Right atrium auricular region (tissue), 2 donors: ENCODE measurements around the gene PRKCE. TPM values are rescaled to one million over a fixed set of nuclear protein-coding genes. Genes with fewer than 3 reads are reported as not detected.

ENCODE experiments used
- DNase-seq: peaks from one replicate; pipeline ENCODE4 v3.0.0-alpha.2; 2019; ENCODE audit warnings: low spot score
- H3K27ac ChIP-seq, 2 donors: fragments of 200-600 bp; sonication (generic); 1 replicate in 1 of 2; 2 replicates in 1 of 2; pipeline ENCODE4 v1.5.1; 2016 to 2019
- H3K27me3 ChIP-seq, 2 donors: fragments of 200-600 bp; sonication (generic); one replicate each; pipeline versions ENCODE4 v1.5.1 to v1.6.0; 2017 to 2019
- H3K36me3 ChIP-seq: fragments of 200-600 bp; sonication (generic); one replicate; pipeline ENCODE4 v1.5.1; 2016
- H3K4me1 ChIP-seq, 2 donors: fragments of 200-600 bp; sonication (generic); one replicate each; pipeline versions ENCODE4 v1.5.1 to v1.6.0; 2017 to 2019
- H3K4me3 ChIP-seq, 2 donors: fragments of 200-600 bp; sonication (generic); 1 replicate in 1 of 2; 2 replicates in 1 of 2; pipeline ENCODE4 v1.5.1; 2017 to 2019; ENCODE audit warnings: mild to moderate bottlenecking in 1 of 2, moderate library complexity in 1 of 2
- H3K9me3 ChIP-seq, 2 donors: fragments of 200-600 bp; sonication (generic); one replicate each; pipeline ENCODE4 v1.5.1; 2019
- total RNA-seq, 2 donors: library from RNA; depleted of rRNA; stranded (reverse); fragments of >200 nt; gene quantifications; one replicate each; pipeline ENCODE4 v1.1.0, GENCODE V29; 2016
- TF ChIP-seq, protein P1 (sequence below), 2 donors: fragments of 200-600 bp; sonication (generic); IDR thresholded peaks; one replicate each; pipeline ENCODE4 v1.5.1; 2019; ENCODE audit warnings: antibody characterized with exemption in 2 of 2

The PRKCE gene
- total RNA-seq, 2 donors from 2014 or later: 7.2 to 11.8 TPM

DNA sequence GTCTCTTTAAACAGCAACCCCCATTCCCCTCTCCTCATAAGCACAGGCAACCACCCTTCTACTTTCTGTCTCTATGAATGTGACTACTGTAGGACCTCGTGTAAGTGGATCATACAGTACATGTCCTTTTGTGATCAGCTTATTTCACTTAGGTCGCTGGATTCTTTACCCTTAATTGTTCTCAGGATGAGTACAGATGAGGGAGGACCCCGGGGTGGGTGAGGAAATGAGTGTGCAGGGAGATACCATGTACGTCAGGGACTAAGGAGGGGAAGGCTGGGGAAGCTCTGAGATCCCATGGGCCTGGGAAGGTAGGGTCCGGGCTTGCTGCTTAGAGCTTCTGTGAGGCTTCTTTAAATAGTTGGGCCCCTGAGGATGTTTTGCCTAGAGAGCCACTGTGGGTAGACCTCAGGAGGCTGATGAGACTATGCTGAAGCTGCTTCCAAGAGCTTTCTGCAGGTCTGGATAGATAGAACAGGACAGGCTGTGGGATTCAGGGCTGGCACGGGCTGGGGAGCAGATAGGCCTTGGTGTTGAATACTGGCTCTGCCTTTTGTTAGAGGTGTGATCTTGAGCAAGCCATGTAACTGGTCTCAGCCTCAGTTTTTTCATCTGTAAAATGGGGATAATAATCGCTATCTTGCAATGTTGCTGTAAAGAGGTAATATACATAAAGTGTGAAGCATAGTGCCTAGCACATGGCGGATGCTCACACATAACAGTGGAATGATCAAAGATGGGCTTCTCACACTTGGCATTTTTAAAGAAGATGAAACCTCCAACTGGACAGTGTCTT is 155.3 kb downstream of the PRKCE start:
- TF ChIP-seq, protein P1, sequence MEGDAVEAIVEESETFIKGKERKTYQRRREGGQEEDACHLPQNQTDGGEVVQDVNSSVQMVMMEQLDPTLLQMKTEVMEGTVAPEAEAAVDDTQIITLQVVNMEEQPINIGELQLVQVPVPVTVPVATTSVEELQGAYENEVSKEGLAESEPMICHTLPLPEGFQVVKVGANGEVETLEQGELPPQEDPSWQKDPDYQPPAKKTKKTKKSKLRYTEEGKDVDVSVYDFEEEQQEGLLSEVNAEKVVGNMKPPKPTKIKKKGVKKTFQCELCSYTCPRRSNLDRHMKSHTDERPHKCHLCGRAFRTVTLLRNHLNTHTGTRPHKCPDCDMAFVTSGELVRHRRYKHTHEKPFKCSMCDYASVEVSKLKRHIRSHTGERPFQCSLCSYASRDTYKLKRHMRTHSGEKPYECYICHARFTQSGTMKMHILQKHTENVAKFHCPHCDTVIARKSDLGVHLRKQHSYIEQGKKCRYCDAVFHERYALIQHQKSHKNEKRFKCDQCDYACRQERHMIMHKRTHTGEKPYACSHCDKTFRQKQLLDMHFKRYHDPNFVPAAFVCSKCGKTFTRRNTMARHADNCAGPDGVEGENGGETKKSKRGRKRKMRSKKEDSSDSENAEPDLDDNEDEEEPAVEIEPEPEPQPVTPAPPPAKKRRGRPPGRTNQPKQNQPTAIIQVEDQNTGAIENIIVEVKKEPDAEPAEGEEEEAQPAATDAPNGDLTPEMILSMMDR (IDR thresholded peaks at IDR 0.05): no peak
- Histone ChIP-seq H3K27me3 (no peaks in the 10 kb centered on the region), H3K9me3 (no peaks in the 10 kb centered on the region), H3K4me3 (no peak overlapping the region), H3K36me3 (no peaks in the 10 kb centered on the region), H3K4me1 (peaks cover 0 to 18% of the 10 kb centered on the region in 2 donors), H3K27ac (no peak overlapping the region)
- DNase-seq: no peak

DNA sequence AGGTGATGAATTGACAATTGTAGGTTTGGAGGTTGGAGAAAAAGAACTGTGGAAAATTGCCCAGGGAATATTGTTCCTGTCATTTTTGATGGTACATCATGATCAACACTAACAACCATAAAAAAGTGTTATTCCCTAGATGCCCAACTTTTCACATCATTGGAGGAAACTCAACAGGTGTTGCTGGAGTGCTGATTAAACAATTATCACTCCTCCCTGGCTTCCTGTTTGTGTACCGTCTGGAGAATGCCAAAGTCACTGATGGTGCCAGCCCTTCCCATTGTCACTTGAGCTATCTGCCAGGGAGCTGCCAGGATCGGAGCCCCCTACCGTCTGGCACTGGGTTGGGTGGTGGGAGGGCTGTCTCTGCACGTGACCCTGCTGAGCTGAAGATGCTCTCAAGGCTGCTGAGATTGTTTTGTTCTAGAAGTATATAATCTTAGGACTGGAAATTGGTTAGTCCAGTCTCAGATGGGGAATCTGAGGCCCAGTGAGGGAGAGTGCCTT is 156.9 kb downstream of the PRKCE start:
- no peaks in the 10 kb centered on the region for H3K27me3 ChIP-seq
- peaks cover 0 to 33% of the 10 kb centered on the region in 2 donors for H3K4me1 ChIP-seq
- no peaks in the 10 kb centered on the region for H3K36me3 ChIP-seq
- H3K4me3 ChIP-seq: no peak overlapping the region
- H3K9me3 ChIP-seq: no peaks in the 10 kb centered on the region
- DNase-seq: no peak
- TF ChIP-seq, protein P1 (IDR thresholded peaks at IDR 0.05): no peak
- H3K27ac ChIP-seq: no peak overlapping the region

DNA sequence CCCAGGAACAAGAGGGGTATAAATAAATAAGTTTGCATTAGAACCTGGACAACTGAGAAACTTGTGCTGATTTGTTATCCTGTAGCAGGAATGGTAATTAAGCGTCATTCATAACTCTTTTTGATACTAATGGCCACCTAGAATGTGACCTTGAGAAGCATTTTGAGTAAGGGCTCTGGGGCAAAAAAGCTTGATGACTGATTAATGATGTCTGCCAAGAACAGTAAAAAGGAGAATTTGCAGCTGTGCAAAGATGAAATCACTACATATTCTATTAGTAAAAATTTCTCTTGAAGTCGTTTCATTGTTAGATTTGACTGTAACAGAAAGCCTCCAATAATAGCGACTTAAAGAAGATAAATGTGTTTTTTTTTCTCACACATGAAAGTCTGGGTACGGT is 157.7 kb downstream of the PRKCE start:
- Histone ChIP-seq H3K27me3 (no peaks in the 10 kb centered on the region), H3K27ac (no peak overlapping the region), H3K9me3 (no peaks in the 10 kb centered on the region), H3K36me3 (no peaks in the 10 kb centered on the region), H3K4me3 (no peak overlapping the region), H3K4me1 (peaks cover 0 to 42% of the 10 kb centered on the region in 2 donors)
- DNase-seq: no peak
- TF ChIP-seq, protein P1 (IDR thresholded peaks at IDR 0.05): no peak

DNA sequence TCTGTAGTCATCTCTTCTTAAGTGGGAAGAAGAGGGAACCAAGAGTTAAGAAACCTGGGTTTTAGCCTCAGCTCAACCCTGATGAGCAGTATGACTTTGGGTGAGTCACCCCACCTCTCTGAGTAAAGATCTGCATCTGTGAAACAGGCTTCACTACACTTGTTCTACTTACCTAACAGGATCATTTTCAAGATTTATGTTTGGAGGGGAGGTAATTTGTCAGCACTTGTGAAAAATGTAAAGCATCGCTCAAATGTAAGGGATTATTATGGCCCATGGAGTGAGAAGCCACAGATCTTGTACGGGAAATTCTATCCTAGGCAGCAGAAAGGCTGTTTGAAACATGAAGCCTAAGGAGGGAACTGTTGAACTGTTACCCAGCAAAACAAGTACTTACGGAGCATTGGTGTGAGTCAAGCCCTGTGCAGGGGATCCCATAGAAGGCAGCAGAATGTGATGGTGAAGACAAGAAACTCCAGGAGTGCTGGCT is 160.6 kb downstream of the PRKCE start:
- TF ChIP-seq, protein P1 (IDR thresholded peaks at IDR 0.05): no peak
- no peaks in the 10 kb centered on the region for H3K9me3 ChIP-seq
- peaks cover 0 to 70% of the 10 kb centered on the region in 2 donors for H3K4me1 ChIP-seq
- no peak overlapping the region for H3K4me3 ChIP-seq
- peak overlapping the region; percentile 58 to 59 for H3K27ac ChIP-seq
- no peaks in the 10 kb centered on the region for H3K36me3 ChIP-seq
- no peaks in the 10 kb centered on the region for H3K27me3 ChIP-seq
- DNase-seq: no peak

DNA sequence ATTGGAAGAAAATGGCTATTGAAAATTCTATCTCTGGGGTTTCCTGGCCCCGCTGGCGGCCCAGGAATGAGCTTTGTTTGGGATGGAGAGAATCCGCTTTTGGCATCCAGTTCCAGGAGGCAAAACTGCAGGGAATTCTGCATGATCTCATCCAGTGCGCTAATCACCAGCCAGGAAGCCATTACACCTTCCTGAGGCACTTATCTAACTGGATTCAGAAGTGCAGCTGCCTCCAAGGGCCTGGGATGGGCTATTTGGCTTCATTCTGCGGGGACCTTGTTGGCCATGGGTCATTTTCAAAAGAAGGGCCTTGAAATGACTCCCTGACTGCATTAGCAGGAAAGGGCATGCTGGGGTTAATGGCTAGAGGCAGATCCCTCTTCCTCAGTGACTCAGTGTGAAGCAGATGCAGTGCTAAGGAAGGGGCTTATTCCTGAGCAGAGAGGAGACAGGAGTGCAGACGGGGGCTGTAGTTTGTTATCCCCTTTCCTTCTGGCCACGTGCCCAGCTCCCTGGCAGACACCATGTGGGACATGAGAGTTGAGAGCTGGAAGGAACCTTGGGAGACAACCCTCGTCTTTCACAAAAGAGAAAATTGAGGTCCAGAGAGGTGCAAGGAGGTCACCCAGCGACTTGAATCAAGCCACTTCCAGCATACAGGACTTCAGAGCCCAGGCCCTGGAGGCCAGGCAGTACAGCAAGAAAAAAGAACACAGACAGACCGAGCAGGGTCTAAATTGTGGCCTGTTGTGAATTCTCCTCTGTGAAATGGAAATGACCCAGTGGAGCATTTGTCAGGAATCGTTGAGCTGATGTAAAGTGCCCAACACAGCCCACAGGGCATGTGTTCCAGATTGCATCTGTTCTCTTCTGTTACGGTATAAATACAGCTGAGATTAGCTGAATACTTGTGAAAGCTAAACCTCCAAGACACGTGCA is 161.8 kb downstream of the PRKCE start:
- H3K9me3 ChIP-seq: no peaks in the 10 kb centered on the region
- H3K4me3 ChIP-seq: no peak overlapping the region
- no peaks in the 10 kb centered on the region for H3K27me3 ChIP-seq
- DNase-seq: no peak
- H3K27ac ChIP-seq: peak overlapping the region; percentile 58 to 59
- peaks cover 0 to 65% of the 10 kb centered on the region in 2 donors for H3K4me1 ChIP-seq
- TF ChIP-seq, protein P1 (IDR thresholded peaks at IDR 0.05): no peak
- H3K36me3 ChIP-seq: no peaks in the 10 kb centered on the region
